Adrenal gland (tissue), 5 donors: ENCODE measurements around the gene TRIM66.

ENCODE experiments used
- CTCF ChIP-seq, 6 experiments: fragments of 450-650 bp in 4 of 6; fragments of 200-600 bp in 2 of 6; sonication (generic) in 1 of 6; IDR thresholded peaks; 1 replicate in 5 of 6; 2 replicates in 1 of 6; pipeline versions ENCODE4 v1.5.1 to v1.8.0; 2016 to 2021; ENCODE audit warnings: antibody characterized with exemption in 6 of 6, mild to moderate bottlenecking in 2 of 6, moderate library complexity in 1 of 6
- POLR2A ChIP-seq, 2 donors: fragments of 450-650 bp; IDR thresholded peaks; one replicate each; pipeline ENCODE4 v1.6.1; 2017; ENCODE audit warnings: antibody characterized with exemption in 2 of 2, mild to moderate bottlenecking in 2 of 2, moderate library complexity in 1 of 2
- donor health status: DM: no; HTN: no; CAD: no.

- TF ChIP-seq POLR2A (IDR thresholded peaks at IDR 0.05) (no peak), CTCF (IDR thresholded peaks at IDR 0.05) (no peak)
Measured at GRCh38 chr11:8613036-8613435, 69.4 kb downstream of the TRIM66 start.
